Keratinocyte (primary cell): Measurements from ENCODE around the gene FNDC1.

ENCODE experiments used
- CTCF ChIP-seq, 3 experiments: IDR thresholded peaks in 1 of 3; conservative IDR thresholded peaks in 1 of 3; optimal IDR thresholded peaks in 1 of 3; 2 replicates in 2 of 3; 3 replicates in 1 of 3; pipeline versions ENCODE3 to v1.5.1; 2011; ENCODE audit warnings: low read length in 3 of 3, mild to moderate bottlenecking in 3 of 3, moderate library complexity in 2 of 3, control low read depth in 1 of 3, inconsistent platforms in 1 of 3; ENCODE audit not compliant: insufficient read depth in 2 of 3; ENCODE audit errors: extremely low read depth in 1 of 3
- EZH2 ChIP-seq: IDR thresholded peaks from one replicate; pipeline ENCODE4 v1.6.1; 2012; ENCODE audit warnings: inconsistent platforms, mild to moderate bottlenecking, low read length, moderate library complexity

GRCh38 chr6:159170999-159171712 is 2.0 kb downstream of the FNDC1 start:
- TF ChIP-seq CTCF (optimal IDR thresholded peaks at IDR 0.05 in 1 of 3, IDR thresholded peaks at IDR 0.05 in 1 of 3, conservative IDR thresholded peaks at IDR 0.05 in 1 of 3; ENCODE audit: extremely low read depth in 1 of 3, insufficient read depth in 2 of 3, low read length in 3 of 3) (no peak), EZH2 (no peak)
